Measurements from ENCODE around the gene ABI3BP.

- TF ChIP-seq ZBTB21 (CRISPR knock-in tag; IDR thresholded peaks at IDR 0.05; ENCODE audit: borderline replicate concordance) (no peak), CTCF (IDR thresholded peaks at IDR 0.05) (no peak), TCF7 (CRISPR knock-in tag; IDR thresholded peaks at IDR 0.05; ENCODE audit: low read depth) (no peak), AFF4 (CRISPR knock-in tag; IDR thresholded peaks at IDR 0.05; ENCODE audit: borderline replicate concordance) (no peak), ATF6 (CRISPR knock-in tag; IDR thresholded peaks at IDR 0.05) (no peak), ZNF423 (CRISPR knock-in tag; IDR thresholded peaks at IDR 0.05) (no peak), ZNF317 (CRISPR knock-in tag; IDR thresholded peaks at IDR 0.05; ENCODE audit: borderline replicate concordance, low read depth) (no peak)
These were observed 100.1 kb downstream of the ABI3BP start for GRCh38 chr3:100893108-100893507.
